Kidney epithelial cell (primary cell): ENCODE data around the gene NUDT4. TPM values are rescaled to one million over a fixed set of nuclear protein-coding genes. Genes with fewer than 3 reads are reported as not detected.
"Not testable (repeated sequence)": the region's sequence is repeated elsewhere in the genome, so short reads cannot be mapped to it uniquely, and the experiment has no call there.

ENCODE experiments used
- DNase-seq: peaks from one replicate; pipeline ENCODE4 v3.0.0-alpha.2; 2010; ENCODE audit warnings: low read depth
- H3K27me3 ChIP-seq: 2 replicates; pipeline ENCODE4 v1.6.0; 2011; ENCODE audit warnings: low read length; ENCODE audit not compliant: control insufficient read depth, insufficient read depth
- H3K36me3 ChIP-seq: 2 replicates; pipeline ENCODE4 v1.5.1; 2011; ENCODE audit warnings: low read length; ENCODE audit not compliant: control insufficient read depth, insufficient read depth
- H3K4me3 ChIP-seq: 2 replicates; pipeline ENCODE4 v1.5.1; 2011; ENCODE audit warnings: low read depth, mild to moderate bottlenecking, control low read depth, low read length
- CTCF ChIP-seq: IDR thresholded peaks from 2 replicates; pipeline ENCODE4 v1.5.1; 2011; ENCODE audit warnings: mild to moderate bottlenecking, moderate library complexity, low read length, control low read depth, inconsistent platforms; ENCODE audit not compliant: insufficient read depth, poor library complexity, severe bottlenecking
- total RNA-seq: library from RNA; depleted of rRNA; stranded (reverse); fragments of >200 nt; gene quantifications from 2 replicates; pipeline ENCODE4 v1.2.3, GENCODE V29; 2015

Gene NUDT4
- total RNA-seq, 1 donor from 2014 or later = 33.6 TPM

GRCh38 chr12:93429448-93429847, 51.7 kb downstream of the NUDT4 start:
- TF ChIP-seq CTCF = no peak
- H3K4me3 ChIP-seq = no peak overlapping the region
- H3K27me3 ChIP-seq = no peaks in the 10 kb centered on the region
- H3K36me3 ChIP-seq = no peaks in the 10 kb centered on the region
- no peak for DNase-seq

GRCh38 chr12:93429852-93430251, 52.1 kb downstream of the NUDT4 start:
- no peaks in the 10 kb centered on the region for H3K36me3 ChIP-seq
- no peak for TF ChIP-seq CTCF
- no peak overlapping the region for H3K4me3 ChIP-seq
- H3K27me3 ChIP-seq = no peaks in the 10 kb centered on the region
- no peak for DNase-seq

- no peak for DNase-seq
- no peak for TF ChIP-seq CTCF
These were observed 52.6 kb downstream of the NUDT4 start for GRCh38 chr12:93430280-93430679.

GRCh38 chr12:93432031-93432430, 54.3 kb downstream of the NUDT4 start:
- not testable (repeated sequence) for H3K4me3 ChIP-seq, DNase-seq, H3K27me3 ChIP-seq, H3K36me3 ChIP-seq

More at GRCh38 chr12:93430280-93430679, 52.6 kb downstream of the NUDT4 start:
- Histone ChIP-seq H3K36me3 (no peaks in the 10 kb centered on the region), H3K27me3 (no peaks in the 10 kb centered on the region), H3K4me3 (no peak overlapping the region)

GRCh38 chr12:93434256-93434865, 56.6 kb downstream of the NUDT4 start:
- TF ChIP-seq CTCF = no peak
- no peak for DNase-seq
- Histone ChIP-seq H3K36me3 (no peaks in the 10 kb centered on the region), H3K27me3 (no peaks in the 10 kb centered on the region), H3K4me3 (no peak overlapping the region)

GRCh38 chr12:93438266-93439050, 60.7 kb downstream of the NUDT4 start:
- no peak for DNase-seq

More at GRCh38 chr12:93438266-93439050, 60.7 kb downstream of the NUDT4 start:
- no peak overlapping the region for H3K4me3 ChIP-seq
- TF ChIP-seq CTCF = no peak
- H3K36me3 ChIP-seq = no peaks in the 10 kb centered on the region
- H3K27me3 ChIP-seq = no peaks in the 10 kb centered on the region
